ENCODE measurements around the gene PKDCC.

DNA sequence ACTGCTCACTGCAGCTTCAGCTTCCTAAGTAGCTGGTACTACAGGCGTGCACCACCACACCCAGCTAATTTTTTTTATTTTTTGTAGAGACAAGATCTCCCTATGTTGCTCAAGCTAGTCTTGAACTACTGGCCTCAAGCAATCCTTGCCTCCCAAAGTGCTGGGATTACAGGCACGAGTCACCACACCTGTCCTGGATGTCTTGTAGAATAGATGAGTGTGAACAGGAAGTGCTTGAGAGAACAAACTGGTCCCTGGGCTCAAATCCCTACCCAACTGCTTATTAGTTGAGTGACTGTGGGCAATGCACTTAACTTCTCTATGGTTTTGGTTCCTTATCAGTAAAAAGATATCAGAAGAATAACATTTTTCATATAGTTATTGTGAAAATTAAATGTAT is 34.2 kb downstream of the PKDCC start:
- TF ChIP-seq, protein P1, sequence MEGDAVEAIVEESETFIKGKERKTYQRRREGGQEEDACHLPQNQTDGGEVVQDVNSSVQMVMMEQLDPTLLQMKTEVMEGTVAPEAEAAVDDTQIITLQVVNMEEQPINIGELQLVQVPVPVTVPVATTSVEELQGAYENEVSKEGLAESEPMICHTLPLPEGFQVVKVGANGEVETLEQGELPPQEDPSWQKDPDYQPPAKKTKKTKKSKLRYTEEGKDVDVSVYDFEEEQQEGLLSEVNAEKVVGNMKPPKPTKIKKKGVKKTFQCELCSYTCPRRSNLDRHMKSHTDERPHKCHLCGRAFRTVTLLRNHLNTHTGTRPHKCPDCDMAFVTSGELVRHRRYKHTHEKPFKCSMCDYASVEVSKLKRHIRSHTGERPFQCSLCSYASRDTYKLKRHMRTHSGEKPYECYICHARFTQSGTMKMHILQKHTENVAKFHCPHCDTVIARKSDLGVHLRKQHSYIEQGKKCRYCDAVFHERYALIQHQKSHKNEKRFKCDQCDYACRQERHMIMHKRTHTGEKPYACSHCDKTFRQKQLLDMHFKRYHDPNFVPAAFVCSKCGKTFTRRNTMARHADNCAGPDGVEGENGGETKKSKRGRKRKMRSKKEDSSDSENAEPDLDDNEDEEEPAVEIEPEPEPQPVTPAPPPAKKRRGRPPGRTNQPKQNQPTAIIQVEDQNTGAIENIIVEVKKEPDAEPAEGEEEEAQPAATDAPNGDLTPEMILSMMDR (IDR thresholded peaks at IDR 0.05), result no peak
- TF ChIP-seq EP300 (IDR thresholded peaks at IDR 0.05), result no peak

Data from tibial nerve (tissue), 4 donors.